ENCODE data around the gene FHIT. TPM values are rescaled to one million over a fixed set of nuclear protein-coding genes. Genes with fewer than 3 reads are reported as not detected.

FHIT gene
- total and polyA plus RNA-seq, 11 donors = 4.2 to 26.8 (median 16.5) TPM

- ATAC-seq = no peak
- intact Hi-C loops (cut with DNase I) = no loop called here
- Histone ChIP-seq H3K4me3 (no peak overlapping the region), H3K27ac (no peak overlapping the region), H3K36me3 (no peaks in the 10 kb centered on the region), H3K27me3 (no peaks in the 10 kb centered on the region), H3K9me3 (peaks cover 0 to 5% (median 0%) of the 10 kb centered on the region in 12 donors), H3K4me1 (no peaks in the 10 kb centered on the region)
- WGBS, 4 donors = 49 to 78% (median 57%) methylated on average over 2 of the region's 2 CpGs
- TF ChIP-seq CTCF (IDR thresholded peaks at IDR 0.05) (no peak), POLR2A (IDR thresholded peaks at IDR 0.05) (no peak)
- DNase-seq = no peak
These were observed 727.7 kb downstream of the FHIT start for GRCh38 chr3:60523536-60523935.

GRCh38 chr3:60517134-60517533 is 734.1 kb downstream of the FHIT start:
- Histone ChIP-seq H3K4me1 (peaks cover 0 to 7% (median 0%) of the 10 kb centered on the region in 12 donors), H3K9me3 (peaks cover 0 to 6% (median 0%) of the 10 kb centered on the region in 12 donors), H3K27ac (no peak overlapping the region), H3K4me3 (no peak overlapping the region), H3K27me3 (no peaks in the 10 kb centered on the region), H3K36me3 (no peaks in the 10 kb centered on the region)
- no peak for ATAC-seq
- intact Hi-C loops (cut with DNase I) = no loop called here
- TF ChIP-seq CTCF (IDR thresholded peaks at IDR 0.05) = no peak
- TF ChIP-seq POLR2A (IDR thresholded peaks at IDR 0.05) = no peak
- 93 to 97% (median 94%) methylated on average over 3 of the region's 3 CpGs for WGBS, 4 donors
- DNase-seq = no peak

GRCh38 chr3:60514866-60515265 is 736.4 kb downstream of the FHIT start:
- ATAC-seq = peak in 2 of 4 donors; percentile 24 to 26

GRCh38 chr3:60514085-60514649 is 737.1 kb downstream of the FHIT start:
- Histone ChIP-seq H3K36me3 (no peaks in the 10 kb centered on the region), H3K4me3 (no peak overlapping the region), H3K4me1 (peaks cover 0 to 7% (median 0%) of the 10 kb centered on the region in 12 donors), H3K9me3 (peaks cover 0 to 14% (median 0%) of the 10 kb centered on the region in 12 donors), H3K27me3 (no peaks in the 10 kb centered on the region), H3K27ac (no peak overlapping the region)
- 78 to 84% (median 82%) methylated on average over 9 of the region's 9 CpGs for WGBS, 4 donors
- intact Hi-C loops (cut with DNase I) = no loop called here
- no peak for TF ChIP-seq POLR2A (IDR thresholded peaks at IDR 0.05)
- TF ChIP-seq CTCF (IDR thresholded peaks at IDR 0.05) = no peak
- DNase-seq (peak in 1 of 5 donors; percentile 49), ATAC-seq (no peak)

More at GRCh38 chr3:60514866-60515265, 736.4 kb downstream of the FHIT start:
- 38 to 44% (median 41%) methylated on average over 8 of the region's 8 CpGs for WGBS, 4 donors
- Histone ChIP-seq H3K27me3 (no peaks in the 10 kb centered on the region), H3K4me1 (peaks cover 0 to 7% (median 0%) of the 10 kb centered on the region in 12 donors), H3K27ac (no peak overlapping the region), H3K9me3 (peaks cover 0 to 14% (median 0%) of the 10 kb centered on the region in 12 donors), H3K36me3 (no peaks in the 10 kb centered on the region), H3K4me3 (no peak overlapping the region)
- TF ChIP-seq POLR2A (IDR thresholded peaks at IDR 0.05) = no peak
- no peak for TF ChIP-seq CTCF (IDR thresholded peaks at IDR 0.05)
- no peak for DNase-seq
- intact Hi-C loops (cut with DNase I) = no loop called here
